H1 (cell line): ENCODE measurements around the gene ZNF512. TPM values are rescaled to one million over a fixed set of nuclear protein-coding genes. Genes with fewer than 3 reads are reported as not detected.
A peak's percentile ranks its signal among the peaks of the same experiment; 100 is the strongest.

Experiments
- JUND ChIP-seq: IDR thresholded peaks from 2 replicates; pipeline ENCODE4 v1.6.1; 2011; ENCODE audit warnings: mild to moderate bottlenecking, improper control_type of control experiment, low read length
- TBP ChIP-seq: IDR thresholded peaks from 2 replicates; pipeline ENCODE4 v1.6.1; 2011; ENCODE audit warnings: low read depth, low read length, improper control_type of control experiment
- polyA plus RNA-seq, 7 experiments: library from polyadenylated mRNA; depleted of rRNA in 3 of 7; stranded (reverse) in 5 of 7; unstranded in 2 of 7; fragments of >200 nt in 5 of 7; fragments of 200-250 nt in 2 of 7; gene quantifications; 1 replicate in 5 of 7; 2 replicates in 1 of 7; 4 replicates in 1 of 7; pipeline versions ENCODE4 v1.2.1 to v1.2.3, GENCODE V29; 2011 to 2013; ENCODE audit warnings: missing spikeins in 2 of 7, mixed read lengths in 2 of 7
- total RNA-seq: library from RNA; stranded (reverse); fragmentation: NEBNext Ultra II Directional; extraction: Animal tissue kit (Norgen Biotek cat#: 25700); gene quantifications from 2 replicates; pipeline ENCODE4 v1.2.1, GENCODE V29; 2021
- TF ChIP-seq, protein P1 (sequence below): IDR thresholded peaks from 2 replicates; pipeline ENCODE4 v1.6.1; 2012; ENCODE audit warnings: inconsistent platforms

ZNF512 gene
- total and polyA plus RNA-seq, 2 of the 8 experiments (the other 6 are each of a cell fraction or from before 2014, with no cell fraction given): 17.6 to 37.9 TPM

GRCh38 chr2:27582695-27583389 is at the start of gene ZNF512 (continued):
- TF ChIP-seq TBP (peak; percentile 84), JUND (no peak)
- TF ChIP-seq, protein P1, sequence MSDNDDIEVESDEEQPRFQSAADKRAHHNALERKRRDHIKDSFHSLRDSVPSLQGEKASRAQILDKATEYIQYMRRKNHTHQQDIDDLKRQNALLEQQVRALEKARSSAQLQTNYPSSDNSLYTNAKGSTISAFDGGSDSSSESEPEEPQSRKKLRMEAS: peak; percentile 32; the same call in 1 of the 2 replicates
